Stimulated activated CD4-positive, alpha-beta T cell treated with anti-CD3 and anti-CD28 coated beads, Interleukin-15, amount 100 ng/mL, for 24 hours (primary cell): ENCODE results near the gene IL4I1.
A peak's percentile ranks its signal among the peaks of the same experiment; 100 is the strongest.

ENCODE experiments used
- DNase-seq: peaks from one replicate; pipeline ENCODE4 v3.0.0-alpha.2; 2020

The IL4I1 gene

GRCh38 chr19:49894011-49894664 lies 2.5 kb downstream of the IL4I1 start:
- no peak for DNase-seq

GRCh38 chr19:49892716-49893115 lies 4.0 kb downstream of the IL4I1 start:
- DNase-seq = no peak

DNA sequence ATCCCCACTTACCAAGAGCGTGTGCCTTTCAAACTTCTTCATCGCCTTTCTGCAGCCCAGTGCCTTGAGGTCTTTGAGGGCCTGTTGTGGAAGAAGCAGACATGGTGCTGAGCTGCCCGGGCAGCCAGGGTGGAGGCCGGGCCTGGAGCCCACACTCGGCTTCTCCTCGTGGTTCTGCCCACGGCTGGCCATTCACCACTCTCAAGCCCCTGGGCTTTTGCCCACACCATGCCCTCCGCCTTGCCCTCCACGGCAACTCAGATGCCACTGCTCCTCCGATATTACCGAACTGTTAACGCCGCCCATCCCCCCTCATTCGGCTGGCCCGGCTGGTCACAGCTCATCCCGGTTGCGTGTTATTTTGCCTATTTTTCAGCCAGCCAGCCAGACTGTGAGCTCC lies 5.3 kb downstream of the IL4I1 start:
- no peak for DNase-seq

- peak; percentile 74 for DNase-seq
Observed at GRCh38 chr19:49890349-49891311, 6.1 kb downstream of the IL4I1 start.

- DNase-seq = peak; percentile 83
Observed at GRCh38 chr19:49889687-49890348, 6.9 kb downstream of the IL4I1 start.

DNA sequence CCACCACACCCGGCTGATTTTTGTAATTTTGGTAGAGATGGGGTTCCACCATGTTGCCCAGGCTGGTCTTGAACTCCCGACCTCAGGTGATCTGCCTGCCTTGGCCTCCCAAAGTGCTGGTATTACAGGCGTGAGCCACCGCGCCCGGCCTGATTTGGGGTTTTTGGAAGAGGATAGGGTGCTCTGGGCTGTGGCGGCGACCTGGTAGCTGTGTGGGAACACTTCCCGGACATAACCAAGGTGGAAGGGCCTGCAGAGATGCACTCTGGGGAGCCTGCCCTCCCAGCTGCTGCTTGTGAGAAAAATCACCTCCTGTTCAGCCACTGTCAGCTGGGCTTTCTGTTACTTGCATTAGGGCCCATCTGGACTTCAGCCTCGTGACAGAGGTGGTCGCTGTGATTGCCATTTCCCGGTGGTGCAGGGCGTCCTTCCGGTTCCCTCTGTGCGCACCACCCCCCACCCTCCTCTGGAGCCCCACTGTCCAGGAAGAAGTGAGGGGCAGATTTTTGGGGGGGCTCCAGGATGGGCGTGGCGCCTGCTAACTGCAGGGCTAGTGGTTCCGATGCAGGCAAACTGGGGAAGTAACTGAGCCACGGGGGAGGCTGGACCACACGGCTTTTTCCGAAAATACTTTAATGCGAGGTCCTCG lies 7.5 kb downstream of the IL4I1 start:
- no peak for DNase-seq

GRCh38 chr19:49888510-49888824 lies 8.2 kb downstream of the IL4I1 start:
- no peak for DNase-seq

DNA sequence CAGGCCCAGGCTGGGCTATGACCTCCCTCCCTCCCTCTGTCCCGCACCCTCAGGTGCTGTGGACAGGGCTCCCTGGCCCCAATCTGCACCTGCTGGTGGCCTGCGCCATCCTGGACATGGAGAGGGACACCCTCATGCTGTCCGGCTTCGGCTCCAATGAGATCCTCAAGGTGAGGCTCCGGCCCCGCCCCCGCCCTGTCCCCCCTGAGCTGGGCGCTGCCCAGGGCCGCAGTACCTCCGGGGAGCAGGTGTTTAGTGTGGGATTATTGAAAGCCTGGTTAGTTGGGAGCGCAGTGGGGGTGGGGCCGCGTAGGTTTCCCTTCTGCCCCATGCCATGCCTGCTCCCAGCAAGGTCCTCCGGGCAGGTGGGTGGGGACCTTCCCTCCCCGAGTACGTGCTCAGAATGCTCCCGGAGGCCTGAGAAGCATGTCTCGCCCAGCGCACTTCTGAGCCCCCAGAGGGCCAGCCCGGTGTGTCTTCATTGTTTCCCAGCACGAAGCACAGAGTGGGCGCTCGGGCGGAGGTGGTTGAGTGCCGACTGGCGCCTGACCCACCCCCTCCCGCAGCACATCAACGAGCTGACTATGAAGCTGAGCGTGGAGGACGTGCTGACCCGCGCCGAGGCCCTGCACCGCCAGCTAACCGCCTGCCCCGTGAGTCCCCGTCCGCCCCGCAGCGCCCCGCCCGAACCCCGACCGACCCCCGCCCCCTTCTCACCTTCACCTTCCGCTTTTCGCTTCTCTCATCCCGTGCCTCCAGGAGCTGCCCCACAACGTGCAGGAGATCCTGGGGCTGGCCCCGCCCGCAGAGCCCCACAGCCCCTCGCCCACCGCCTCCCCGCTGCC lies 8.8 kb downstream of the IL4I1 start:
- DNase-seq = no peak

DNA sequence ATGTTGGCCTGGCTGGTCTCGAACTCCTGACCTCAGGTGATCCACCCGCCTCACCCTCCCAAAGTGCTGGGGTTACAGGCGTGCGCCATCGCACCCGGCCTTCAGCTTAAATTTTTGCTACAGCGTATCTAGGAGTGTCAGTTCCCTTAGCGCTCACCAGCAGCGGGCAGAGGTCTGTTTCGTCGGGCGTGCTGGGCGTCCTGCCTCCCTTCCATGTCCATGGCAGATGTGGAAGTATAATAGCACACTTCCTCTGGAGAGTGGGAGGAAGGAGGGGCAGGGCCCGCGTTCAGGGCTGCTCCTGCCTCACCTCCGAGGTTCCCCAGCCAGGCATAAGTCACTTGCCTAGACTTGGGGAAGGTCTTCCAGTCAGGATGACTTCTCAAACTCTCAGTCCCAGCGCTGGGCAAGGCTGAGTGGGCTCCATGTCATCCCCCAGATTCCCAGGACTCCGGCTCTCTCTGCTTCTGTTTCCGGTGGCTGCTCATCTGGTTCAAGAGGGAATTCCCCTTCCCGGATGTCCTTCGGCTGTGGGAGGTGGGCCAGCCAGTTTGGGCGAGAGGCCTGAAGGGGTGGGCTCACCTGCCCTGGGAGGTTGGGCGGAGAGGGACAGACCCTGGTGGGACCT lies 9.5 kb downstream of the IL4I1 start:
- no peak for DNase-seq

GRCh38 chr19:49884760-49885159 lies 11.9 kb downstream of the IL4I1 start:
- DNase-seq = no peak

- DNase-seq = no peak
Observed at GRCh38 chr19:49884109-49884508, 12.6 kb downstream of the IL4I1 start.

DNA sequence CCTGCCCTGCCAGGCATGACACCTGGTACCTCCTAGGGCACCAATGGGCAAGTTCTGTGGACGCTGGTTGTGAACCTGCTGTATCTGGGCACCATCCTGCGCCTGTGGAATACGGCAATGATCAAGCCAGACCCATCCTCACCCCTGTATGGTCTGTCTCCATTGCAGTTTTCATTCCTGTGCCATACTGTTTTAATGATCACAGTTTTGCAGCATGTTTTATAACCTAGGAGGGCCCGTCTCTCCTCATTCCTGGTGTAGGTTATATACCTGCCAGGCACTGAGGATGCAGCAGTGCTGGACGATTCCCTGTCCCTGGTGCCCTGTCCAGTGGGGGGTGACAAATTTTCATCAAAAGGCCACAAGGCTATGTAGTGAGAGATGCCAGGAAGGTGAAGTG lies 13.6 kb downstream of the IL4I1 start:
- DNase-seq = no peak

DNA sequence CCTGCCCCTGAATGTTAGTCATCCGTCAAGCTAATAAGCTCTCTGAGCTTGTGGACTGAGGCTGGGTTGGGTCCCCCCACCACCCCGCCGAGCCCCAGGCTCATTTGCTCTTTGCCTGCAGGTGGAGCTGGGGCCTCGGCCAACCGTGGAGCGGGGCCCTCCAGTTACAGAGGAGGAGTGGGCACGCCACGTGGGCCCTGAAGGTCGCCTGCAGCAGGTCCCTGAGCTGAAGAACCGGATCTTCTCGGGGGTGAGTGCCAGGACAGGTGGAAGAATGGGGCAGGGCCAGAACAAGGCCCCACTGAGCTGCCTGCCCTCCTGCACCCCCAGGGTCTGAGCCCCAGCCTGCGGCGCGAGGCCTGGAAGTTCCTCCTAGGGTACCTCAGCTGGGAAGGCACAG lies 14.0 kb downstream of the IL4I1 start:
- DNase-seq = no peak

- no peak for DNase-seq
Observed at GRCh38 chr19:49881672-49882394, 14.9 kb downstream of the IL4I1 start.

GRCh38 chr19:49881186-49881585 lies 15.5 kb downstream of the IL4I1 start:
- DNase-seq = no peak

GRCh38 chr19:49880162-49880869 lies 16.4 kb downstream of the IL4I1 start:
- DNase-seq = no peak

- DNase-seq = no peak
Observed at GRCh38 chr19:49879243-49879963, 17.3 kb downstream of the IL4I1 start.

DNA sequence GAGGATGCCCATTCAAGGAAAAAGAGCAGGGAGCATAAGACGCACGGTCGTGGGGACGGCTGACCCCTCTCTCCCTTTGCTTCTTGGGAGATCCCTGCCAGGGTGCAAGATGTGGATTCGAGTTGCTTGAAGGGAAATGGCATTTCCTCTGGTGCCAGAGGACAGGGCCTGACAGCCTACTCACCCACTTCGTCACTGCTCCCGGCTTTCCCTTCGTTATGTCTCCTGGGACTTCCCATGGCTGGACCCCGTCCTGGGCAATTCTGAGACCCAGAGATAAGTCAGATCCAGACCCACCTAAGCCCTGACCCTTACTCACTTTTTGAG lies 18.0 kb downstream of the IL4I1 start:
- no peak for DNase-seq

DNA sequence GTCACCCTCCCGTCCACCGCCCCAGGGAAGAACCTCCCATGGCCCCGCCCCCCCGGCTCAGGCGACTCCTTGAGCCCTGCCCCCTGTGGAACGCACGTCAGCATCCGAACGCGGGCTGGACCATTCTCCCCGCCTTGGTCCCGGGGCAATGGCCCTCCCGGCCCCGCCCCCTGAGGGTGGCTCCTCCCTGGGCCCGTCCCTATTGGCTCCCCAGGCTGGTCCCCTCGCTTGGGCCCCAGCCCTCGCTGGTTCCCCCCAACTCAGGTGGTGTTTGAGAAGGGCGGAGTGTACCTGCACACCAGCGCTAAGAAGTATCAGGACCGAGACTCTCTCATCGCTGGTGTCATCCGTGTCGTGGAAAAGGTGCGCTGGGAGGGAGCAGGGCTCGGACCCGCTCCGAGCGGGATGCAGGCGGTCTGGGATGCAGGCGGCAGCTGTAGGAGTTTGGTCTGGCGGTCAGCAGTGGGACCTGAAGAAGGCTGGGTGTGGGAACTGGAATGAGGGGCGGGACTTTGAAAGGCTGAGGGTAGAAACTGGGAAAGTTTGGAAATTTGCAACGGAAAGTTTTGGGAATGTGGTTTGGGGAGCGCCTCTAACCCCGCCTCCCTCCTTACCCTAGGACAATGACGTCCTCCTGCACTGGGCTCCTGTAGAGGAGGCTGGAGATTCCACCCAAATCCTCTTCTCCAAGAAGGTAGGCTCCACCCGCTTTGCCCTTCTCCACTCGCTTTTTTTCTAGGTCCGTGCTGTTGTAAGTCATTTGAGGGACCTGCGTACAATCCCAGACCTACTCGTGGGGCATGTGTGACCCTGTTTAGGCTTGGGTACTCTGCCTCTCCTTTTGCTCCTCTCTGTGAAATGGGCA lies 18.6 kb downstream of the IL4I1 start:
- DNase-seq = peak; percentile 100
